ENCODE measurements around the gene FADS1. TPM values are rescaled to one million over a fixed set of nuclear protein-coding genes. Genes with fewer than 3 reads are reported as not detected.
A peak's percentile ranks its signal among the peaks of the same experiment; 100 is the strongest.

The FADS1 gene
- total and polyA plus RNA-seq, 2 of the 13 experiments (the other 11 are each of a cell fraction or from before 2014, with no cell fraction given) = 91.8 to 108 TPM

GRCh38 chr11:61752117-61752924 is 64.5 kb downstream of the FADS1 start, which contains the start of gene MYRF (continued):
- TF ChIP-seq MYNN (CRISPR knock-in tag; IDR thresholded peaks at IDR 0.05; ENCODE audit: low read depth) = no peak
- TF ChIP-seq JUNB (CRISPR knock-in tag; IDR thresholded peaks at IDR 0.05; ENCODE audit: borderline replicate concordance) = no peak
- TF ChIP-seq EHMT2 (IDR thresholded peaks at IDR 0.05; ENCODE audit: borderline replicate concordance, low read depth, low read length) = no peak
- TF ChIP-seq, protein P1, sequence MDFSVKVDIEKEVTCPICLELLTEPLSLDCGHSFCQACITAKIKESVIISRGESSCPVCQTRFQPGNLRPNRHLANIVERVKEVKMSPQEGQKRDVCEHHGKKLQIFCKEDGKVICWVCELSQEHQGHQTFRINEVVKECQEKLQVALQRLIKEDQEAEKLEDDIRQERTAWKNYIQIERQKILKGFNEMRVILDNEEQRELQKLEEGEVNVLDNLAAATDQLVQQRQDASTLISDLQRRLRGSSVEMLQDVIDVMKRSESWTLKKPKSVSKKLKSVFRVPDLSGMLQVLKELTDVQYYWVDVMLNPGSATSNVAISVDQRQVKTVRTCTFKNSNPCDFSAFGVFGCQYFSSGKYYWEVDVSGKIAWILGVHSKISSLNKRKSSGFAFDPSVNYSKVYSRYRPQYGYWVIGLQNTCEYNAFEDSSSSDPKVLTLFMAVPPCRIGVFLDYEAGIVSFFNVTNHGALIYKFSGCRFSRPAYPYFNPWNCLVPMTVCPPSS (IDR thresholded peaks at IDR 0.05) = no peak
- no peak; the same call in 1 of the 2 replicates for TF ChIP-seq ZNF776 (CRISPR knock-in tag; IDR thresholded peaks at IDR 0.05)
- TF ChIP-seq ZFP91 (CRISPR knock-in tag; IDR thresholded peaks at IDR 0.05; ENCODE audit: borderline replicate concordance) = no peak; the same call in 1 of the 2 replicates
- TF ChIP-seq ZFP90 (CRISPR knock-in tag; IDR thresholded peaks at IDR 0.05; ENCODE audit: borderline replicate concordance) = no peak
- no peak for TF ChIP-seq ZGPAT (CRISPR knock-in tag; IDR thresholded peaks at IDR 0.05)
- TF ChIP-seq SIN3B (IDR thresholded peaks at IDR 0.05; ENCODE audit: low read length) = no peak
- no peak for TF ChIP-seq ZFP41 (CRISPR knock-in tag; IDR thresholded peaks at IDR 0.05; ENCODE audit: borderline replicate concordance)
- TF ChIP-seq MLX (CRISPR knock-in tag; IDR thresholded peaks at IDR 0.05) = no peak
- TF ChIP-seq BRCA1 (CRISPR knock-in tag; IDR thresholded peaks at IDR 0.05) = no peak
- no peak for TF ChIP-seq ZNF335 (CRISPR knock-in tag; IDR thresholded peaks at IDR 0.05)
- 0 out of 2 replicates have a peak, but pooled peaks have one; percentile 31 for TF ChIP-seq SRY (CRISPR knock-in tag; IDR thresholded peaks at IDR 0.05)
- TF ChIP-seq ARNT2 (CRISPR knock-in tag; IDR thresholded peaks at IDR 0.05; ENCODE audit: low read depth) = no peak
- no peak for TF ChIP-seq PHF8 (CRISPR knock-in tag; IDR thresholded peaks at IDR 0.05)
- no peak for TF ChIP-seq ZNF256 (CRISPR knock-in tag; conservative IDR thresholded peaks at IDR 0.05)
- TF ChIP-seq LCORL (IDR thresholded peaks at IDR 0.05) = no peak
- no peak for TF ChIP-seq LCORL (CRISPR knock-in tag; IDR thresholded peaks at IDR 0.05)
- TF ChIP-seq SATB2 (CRISPR knock-in tag; IDR thresholded peaks at IDR 0.05) = no peak
- no peak for TF ChIP-seq ZNF124 (CRISPR knock-in tag; IDR thresholded peaks at IDR 0.05)
- TF ChIP-seq XBP1 (CRISPR knock-in tag; IDR thresholded peaks at IDR 0.05) = no peak
- no peak for TF ChIP-seq ZNF660 (CRISPR knock-in tag; IDR thresholded peaks at IDR 0.05; ENCODE audit: borderline replicate concordance, low read depth)
- no peak for TF ChIP-seq HES4 (CRISPR knock-in tag; IDR thresholded peaks at IDR 0.05; ENCODE audit: borderline replicate concordance)
- TF ChIP-seq CAMTA2 (CRISPR knock-in tag; IDR thresholded peaks at IDR 0.05; ENCODE audit: borderline replicate concordance) = no peak

Measured in HepG2 (cell line).